H7 (cell line): ENCODE results near the gene ORMDL3. TPM values are rescaled to one million over a fixed set of nuclear protein-coding genes. Genes with fewer than 3 reads are reported as not detected.
"Not testable (repeated sequence)": the region's sequence is repeated elsewhere in the genome, so short reads cannot be mapped to it uniquely, and the experiment has no call there.

Experiments used
- DNase-seq: peaks from one replicate; pipeline ENCODE4 v3.0.0; 2012
- H3K27me3 ChIP-seq: 2 replicates; pipeline ENCODE4 v1.6.0; 2011; ENCODE audit warnings: mild to moderate bottlenecking, low read length; ENCODE audit not compliant: control insufficient read depth, insufficient read depth
- H3K36me3 ChIP-seq: replicated peaks from 2 replicates; pipeline ENCODE4 v1.5.1; 2011; ENCODE audit warnings: low read length; ENCODE audit not compliant: control insufficient read depth, insufficient read depth
- H3K4me3 ChIP-seq: 2 replicates; pipeline ENCODE4 v1.5.1; 2011; ENCODE audit warnings: low read depth, mild to moderate bottlenecking, control low read depth, low read length, moderate library complexity; ENCODE audit not compliant: insufficient read depth
- total RNA-seq: library from RNA; depleted of rRNA; stranded (reverse); fragments of >200 nt; shearing (Covaris generic); gene quantifications from 2 replicates; pipeline ENCODE4 v1.2.3, GENCODE V29; 2014

ORMDL3 gene
- total RNA-seq, 1 experiment from 2014 or later, result 39.7 TPM

- peaks cover 23% of the 10 kb centered on the region for H3K36me3 ChIP-seq
- no peak overlapping the region for H3K4me3 ChIP-seq
- H3K27me3 ChIP-seq, result no peaks in the 10 kb centered on the region
- peak; percentile 21 for DNase-seq
These were observed 3.3 kb downstream of the ORMDL3 start for GRCh38 chr17:39923836-39924690.

GRCh38 chr17:39923230-39923629 is 4.2 kb downstream of the ORMDL3 start:
- H3K36me3 ChIP-seq, result peaks cover 24% of the 10 kb centered on the region
- peak; percentile 16 for DNase-seq
- no peaks in the 10 kb centered on the region for H3K27me3 ChIP-seq
- no peak overlapping the region for H3K4me3 ChIP-seq

GRCh38 chr17:39922006-39922405 is 5.4 kb downstream of the ORMDL3 start:
- peak; percentile 7 for DNase-seq
- H3K4me3 ChIP-seq, result no peak overlapping the region
- no peaks in the 10 kb centered on the region for H3K27me3 ChIP-seq
- H3K36me3 ChIP-seq, result peaks cover 24% of the 10 kb centered on the region

- DNase-seq, result peak; percentile 12
- Histone ChIP-seq H3K27me3 (no peaks in the 10 kb centered on the region), H3K36me3 (peaks cover 24% of the 10 kb centered on the region), H3K4me3 (no peak overlapping the region)
These were observed 6.1 kb downstream of the ORMDL3 start for GRCh38 chr17:39921323-39921722.

GRCh38 chr17:39920218-39921210 is 6.9 kb downstream of the ORMDL3 start:
- DNase-seq, result peak; percentile 56
- no peaks in the 10 kb centered on the region for H3K27me3 ChIP-seq
- peaks cover 24% of the 10 kb centered on the region for H3K36me3 ChIP-seq
- H3K4me3 ChIP-seq, result no peak overlapping the region

GRCh38 chr17:39919087-39919683 is 8.2 kb downstream of the ORMDL3 start:
- H3K27me3 ChIP-seq, result no peaks in the 10 kb centered on the region
- H3K4me3 ChIP-seq, result no peak overlapping the region
- peaks cover 24% of the 10 kb centered on the region for H3K36me3 ChIP-seq
- DNase-seq, result no peak

- peaks cover 5% of the 10 kb centered on the region for H3K36me3 ChIP-seq
- peak; percentile 64 for DNase-seq
These were observed 10.5 kb downstream of the ORMDL3 start for GRCh38 chr17:39916918-39917317.

GRCh38 chr17:39915559-39915958 is 11.8 kb downstream of the ORMDL3 start:
- no peak for DNase-seq
- Histone ChIP-seq H3K4me3 (no peak overlapping the region), H3K27me3 (no peaks in the 10 kb centered on the region), H3K36me3 (peaks cover 3% of the 10 kb centered on the region)

More at GRCh38 chr17:39916918-39917317, 10.5 kb downstream of the ORMDL3 start:
- no peak overlapping the region for H3K4me3 ChIP-seq
- no peaks in the 10 kb centered on the region for H3K27me3 ChIP-seq

- Histone ChIP-seq H3K4me3 (no peak overlapping the region), H3K27me3 (no peaks in the 10 kb centered on the region), H3K36me3 (no peaks in the 10 kb centered on the region; the same call in none of the 2 replicates)
- DNase-seq, result no peak
These were observed 13.4 kb downstream of the ORMDL3 start for GRCh38 chr17:39913989-39914388.

GRCh38 chr17:39908789-39909352 is 18.5 kb downstream of the ORMDL3 start:
- Histone ChIP-seq H3K4me3 (no peak overlapping the region), H3K36me3 (peaks cover 1% of the 10 kb centered on the region; the same call in 1 of the 2 replicates)

GRCh38 chr17:39904990-39905288 is 22.5 kb downstream of the ORMDL3 start:
- no peak overlapping the region for H3K4me3 ChIP-seq
- H3K27me3 ChIP-seq, result no peaks in the 10 kb centered on the region

More at GRCh38 chr17:39908789-39909352, 18.5 kb downstream of the ORMDL3 start:
- DNase-seq, result no peak
- no peaks in the 10 kb centered on the region for H3K27me3 ChIP-seq

GRCh38 chr17:39903158-39903884 is 24.1 kb downstream of the ORMDL3 start:
- peaks cover 1% of the 10 kb centered on the region; the same call in 1 of the 2 replicates for H3K36me3 ChIP-seq
- no peak overlapping the region for H3K4me3 ChIP-seq
- no peak for DNase-seq

More at GRCh38 chr17:39904990-39905288, 22.5 kb downstream of the ORMDL3 start:
- peaks cover 1% of the 10 kb centered on the region; the same call in 1 of the 2 replicates for H3K36me3 ChIP-seq
- no peak for DNase-seq

GRCh38 chr17:39902027-39902426 is 25.4 kb downstream of the ORMDL3 start:
- DNase-seq, H3K36me3 ChIP-seq, H3K4me3 ChIP-seq, H3K27me3 ChIP-seq: not testable (repeated sequence)

More at GRCh38 chr17:39903158-39903884, 24.1 kb downstream of the ORMDL3 start:
- no peaks in the 10 kb centered on the region for H3K27me3 ChIP-seq
